ENCODE data around the gene CNNM4.

CNNM4 gene

GRCh38 chr2:96759548-96759947 lies 1.2 kb upstream of the CNNM4 start:
- no peak for DNase-seq

- no peak for DNase-seq
Observed at GRCh38 chr2:96760986-96761832, 507 bp downstream of the CNNM4 start.

DNA sequence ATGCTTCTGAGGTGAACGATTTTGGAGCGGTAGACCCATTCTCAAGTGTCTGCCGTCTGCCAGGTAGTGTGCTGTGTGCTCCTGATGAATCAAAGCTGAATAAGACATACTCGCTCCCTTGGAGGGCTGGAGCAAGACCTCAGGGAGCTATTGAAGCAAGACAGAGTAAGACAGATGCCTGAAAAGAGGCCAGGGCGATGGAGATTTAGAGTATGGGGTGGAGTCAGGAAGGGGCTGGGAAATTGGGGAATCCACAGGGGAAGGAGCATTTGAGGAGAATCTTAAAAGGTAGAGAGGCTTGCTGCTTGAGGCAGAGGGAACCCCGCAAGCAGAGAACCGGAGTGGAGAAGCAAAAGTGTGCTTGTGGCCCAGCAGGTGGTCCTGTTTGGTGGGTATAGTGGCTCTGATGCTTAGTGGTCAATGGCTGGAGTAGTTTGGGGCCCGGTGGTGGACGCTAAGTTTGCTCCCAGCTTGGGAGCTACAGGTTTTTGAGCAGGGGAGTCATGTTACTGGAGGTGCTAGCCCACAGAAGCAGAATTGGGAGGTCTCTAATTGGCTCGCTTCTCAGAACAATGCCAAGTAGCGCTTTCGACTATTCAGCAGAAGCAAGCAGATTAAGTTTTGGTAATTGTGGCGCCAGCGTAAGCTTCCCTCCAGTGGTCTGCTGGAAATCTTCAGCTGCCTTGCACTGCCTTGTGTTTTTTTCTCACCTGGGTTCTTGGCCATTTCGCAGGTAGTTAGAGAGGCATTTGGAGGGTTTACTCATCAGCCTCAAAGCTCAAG lies 2.0 kb downstream of the CNNM4 start:
- DNase-seq = no peak

GRCh38 chr2:96763511-96764252 lies 3.0 kb downstream of the CNNM4 start:
- peak in 1 of 2 donors; percentile 8 for DNase-seq

GRCh38 chr2:96764253-96764637 lies 3.5 kb downstream of the CNNM4 start:
- DNase-seq = no peak

GRCh38 chr2:96767135-96767871 lies 6.6 kb downstream of the CNNM4 start:
- no peak for DNase-seq

GRCh38 chr2:96768083-96768561 lies 7.4 kb downstream of the CNNM4 start:
- no peak for DNase-seq

- DNase-seq = no peak
Observed at GRCh38 chr2:96769814-96770213, 9.1 kb downstream of the CNNM4 start.

- no peak for DNase-seq
Observed at GRCh38 chr2:96770442-96771202, 9.9 kb downstream of the CNNM4 start.

DNA sequence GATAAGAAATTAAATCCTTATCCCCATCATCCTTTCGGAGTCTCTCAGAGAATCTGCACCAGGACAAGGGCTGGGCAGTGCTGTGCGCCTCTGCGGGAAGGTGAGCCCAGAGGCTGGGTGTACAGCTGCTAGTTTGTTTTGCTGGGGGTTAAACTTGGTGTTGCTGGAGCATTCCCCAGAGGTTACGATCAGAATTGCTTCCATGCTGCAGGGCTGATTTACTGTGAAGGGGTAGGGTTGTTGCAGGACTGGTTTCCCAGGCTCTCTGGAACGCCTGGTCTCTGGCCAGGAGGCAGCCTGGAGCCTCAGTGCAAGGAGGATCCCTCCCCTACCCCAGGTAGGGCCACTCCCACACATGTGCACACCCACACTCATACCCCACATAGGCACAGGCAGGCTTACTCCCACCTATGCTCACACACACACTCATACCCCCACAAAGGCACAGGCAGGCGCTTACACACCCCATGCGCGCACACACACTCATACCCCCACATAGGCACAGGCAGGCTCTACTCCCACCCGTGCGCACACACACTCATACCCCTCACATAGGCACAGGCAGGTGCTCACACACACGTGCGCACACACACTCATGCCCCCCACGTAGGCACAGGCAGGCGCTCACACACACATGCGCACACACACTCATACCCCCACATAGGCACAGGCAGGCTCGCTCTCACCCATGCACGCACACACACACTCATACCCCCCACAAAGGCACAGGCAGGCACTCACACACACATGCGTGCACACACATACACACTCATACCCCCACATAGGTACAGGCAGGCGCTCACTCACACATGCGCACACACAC lies 11.3 kb downstream of the CNNM4 start:
- no peak for DNase-seq

DNA sequence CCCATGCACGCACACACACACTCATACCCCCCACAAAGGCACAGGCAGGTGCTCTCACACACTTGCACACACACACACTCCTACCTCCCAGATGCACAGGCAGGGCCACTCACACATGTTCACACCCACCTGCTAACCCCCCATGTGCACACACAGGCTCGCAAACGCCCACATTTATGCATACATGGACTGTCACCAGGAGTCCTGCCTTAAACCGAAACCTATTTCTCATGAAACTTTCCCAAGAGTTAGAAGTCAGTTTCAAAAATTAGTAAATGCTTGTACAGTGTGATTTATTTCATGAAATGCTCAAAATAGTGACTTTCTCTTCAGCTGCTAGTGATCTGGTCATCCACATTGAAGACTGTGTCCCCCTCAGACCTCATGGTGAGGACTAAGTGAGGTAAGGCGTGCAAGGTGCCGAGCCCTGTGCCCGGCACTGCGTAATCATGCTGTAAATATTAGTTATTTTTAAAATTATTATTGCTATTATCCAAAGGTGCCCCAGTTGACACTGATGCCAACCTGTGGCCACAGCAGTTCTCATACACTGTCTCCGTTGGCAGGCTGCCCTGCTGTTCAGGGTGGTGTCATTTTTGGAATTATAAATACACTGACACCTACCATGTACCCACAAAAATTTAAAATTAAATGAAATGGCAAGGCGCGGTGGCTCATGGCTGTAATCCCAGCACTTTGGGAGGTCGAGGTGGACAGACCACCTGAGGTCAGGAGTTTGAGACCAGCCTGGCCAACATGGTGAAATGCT lies 12.4 kb downstream of the CNNM4 start:
- DNase-seq = peak; percentile 40 to 43

DNA sequence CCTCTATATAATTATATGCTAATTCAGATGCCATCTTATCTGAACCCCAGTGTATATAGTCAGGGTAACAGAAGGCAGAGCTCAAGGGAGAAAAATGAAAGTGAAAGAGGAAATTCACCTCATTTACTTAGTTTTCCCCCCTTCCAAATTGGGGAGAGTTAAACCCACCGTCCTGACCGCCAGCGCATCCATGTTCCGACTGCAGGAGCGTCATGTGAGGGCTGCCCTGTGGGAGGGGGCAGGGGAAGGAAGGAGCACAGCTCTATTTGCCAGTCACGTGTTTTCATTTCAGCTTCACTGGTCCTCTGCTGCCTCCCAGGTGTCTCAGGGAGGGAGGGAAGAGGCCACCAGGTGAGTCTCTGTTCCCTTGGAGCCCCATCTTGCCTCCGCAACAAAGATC lies 13.2 kb downstream of the CNNM4 start:
- DNase-seq = peak; percentile 40 to 59

DNA sequence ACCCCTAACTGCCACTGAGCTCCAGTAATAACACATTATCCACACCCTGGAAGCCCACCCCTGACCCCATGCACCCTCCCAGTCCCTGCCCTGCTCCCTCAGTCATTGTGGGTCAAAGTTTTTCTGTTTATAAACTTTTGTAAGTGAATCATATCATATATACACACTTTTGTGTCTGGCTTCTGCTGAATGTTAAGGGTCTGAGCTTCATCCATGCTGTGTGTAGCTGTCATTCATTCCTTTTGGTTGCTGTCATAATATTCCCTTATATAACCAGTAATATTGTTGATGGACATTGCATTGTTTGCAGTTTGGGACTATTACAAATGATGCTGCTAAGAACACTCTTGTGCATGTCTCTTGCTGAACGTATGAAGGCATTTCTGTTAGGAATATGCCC lies 14.5 kb downstream of the CNNM4 start:
- no peak for DNase-seq

DNA sequence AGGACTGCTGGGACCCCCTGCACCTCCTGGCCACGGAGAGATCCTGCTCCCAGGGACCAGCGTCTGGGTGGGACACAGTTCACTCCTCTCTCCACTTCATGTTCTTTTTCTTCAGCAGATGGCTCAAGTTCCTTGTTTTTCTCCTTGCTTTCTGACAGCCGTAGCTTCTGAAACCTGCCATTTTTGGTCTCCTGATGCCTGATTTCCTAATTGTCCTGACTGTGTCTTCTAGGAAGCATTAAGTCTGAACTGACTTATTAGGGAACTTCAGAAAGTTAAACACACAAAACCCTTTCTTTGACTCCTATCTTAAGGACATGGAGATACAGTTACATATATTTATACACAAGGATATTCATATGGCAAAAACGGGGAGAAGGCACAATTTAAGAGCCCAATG lies 22.7 kb downstream of the CNNM4 start:
- DNase-seq = no peak

DNA sequence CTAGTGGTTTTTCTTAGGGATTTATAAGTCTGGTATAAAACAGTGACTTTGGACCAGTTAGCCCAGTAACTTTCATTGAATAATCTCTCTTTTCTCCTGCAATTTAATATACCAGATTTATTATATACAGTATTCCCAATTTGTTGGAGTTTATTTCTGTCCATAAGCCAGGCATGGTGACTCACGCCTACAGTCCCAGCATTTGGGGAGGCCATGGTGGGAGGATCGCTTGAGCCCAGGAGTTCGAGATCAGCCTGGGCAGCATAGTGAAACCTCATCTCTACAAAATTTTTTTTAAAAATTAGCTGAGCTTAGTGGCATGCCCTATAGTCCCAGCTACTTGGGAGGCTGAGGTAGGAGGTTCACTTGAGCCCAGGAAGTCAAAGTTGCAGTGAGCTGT lies 26.7 kb downstream of the CNNM4 start:
- DNase-seq = no peak

DNA sequence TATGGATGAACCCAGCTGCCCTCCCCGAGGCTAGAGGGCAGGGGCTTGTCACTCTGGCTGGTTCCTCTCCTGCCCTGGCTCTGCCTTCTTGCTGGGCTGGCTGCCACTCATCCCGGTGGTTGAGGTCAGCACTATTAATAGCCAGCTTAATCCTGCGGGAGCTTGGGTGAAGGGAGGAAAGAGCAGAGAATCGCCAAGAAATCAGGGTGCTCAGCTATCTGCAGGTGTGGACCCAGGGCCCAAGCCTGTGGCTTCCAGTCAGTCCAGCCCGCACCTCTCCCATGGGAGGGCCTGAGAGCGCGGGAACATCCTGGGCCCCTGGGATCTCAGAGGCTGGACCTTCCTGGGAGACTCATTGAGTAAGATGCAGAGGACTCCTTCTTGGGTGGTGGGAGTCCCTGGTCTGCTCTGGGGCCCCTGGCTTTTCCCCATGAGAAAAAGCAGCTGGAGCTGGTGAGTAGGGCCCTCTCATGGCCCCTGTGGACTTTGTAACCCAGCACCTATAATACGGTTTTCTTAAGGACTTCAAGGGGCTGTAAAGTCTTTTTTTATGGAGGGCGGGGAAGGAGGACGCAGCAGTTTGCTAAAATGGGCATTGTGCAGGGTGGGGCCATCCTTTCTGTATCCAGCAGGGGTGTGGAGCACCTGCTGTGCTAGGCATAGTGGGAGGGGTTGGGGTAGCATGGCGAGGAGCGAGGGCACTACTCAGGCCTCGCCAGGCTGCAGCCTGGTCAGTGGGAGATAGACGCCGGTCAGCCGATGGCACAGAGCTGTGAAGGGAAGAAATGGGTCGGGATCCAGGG lies 27.9 kb downstream of the CNNM4 start:
- DNase-seq = no peak

- DNase-seq = no peak
Observed at GRCh38 chr2:96789245-96789617, 28.5 kb downstream of the CNNM4 start.

DNA sequence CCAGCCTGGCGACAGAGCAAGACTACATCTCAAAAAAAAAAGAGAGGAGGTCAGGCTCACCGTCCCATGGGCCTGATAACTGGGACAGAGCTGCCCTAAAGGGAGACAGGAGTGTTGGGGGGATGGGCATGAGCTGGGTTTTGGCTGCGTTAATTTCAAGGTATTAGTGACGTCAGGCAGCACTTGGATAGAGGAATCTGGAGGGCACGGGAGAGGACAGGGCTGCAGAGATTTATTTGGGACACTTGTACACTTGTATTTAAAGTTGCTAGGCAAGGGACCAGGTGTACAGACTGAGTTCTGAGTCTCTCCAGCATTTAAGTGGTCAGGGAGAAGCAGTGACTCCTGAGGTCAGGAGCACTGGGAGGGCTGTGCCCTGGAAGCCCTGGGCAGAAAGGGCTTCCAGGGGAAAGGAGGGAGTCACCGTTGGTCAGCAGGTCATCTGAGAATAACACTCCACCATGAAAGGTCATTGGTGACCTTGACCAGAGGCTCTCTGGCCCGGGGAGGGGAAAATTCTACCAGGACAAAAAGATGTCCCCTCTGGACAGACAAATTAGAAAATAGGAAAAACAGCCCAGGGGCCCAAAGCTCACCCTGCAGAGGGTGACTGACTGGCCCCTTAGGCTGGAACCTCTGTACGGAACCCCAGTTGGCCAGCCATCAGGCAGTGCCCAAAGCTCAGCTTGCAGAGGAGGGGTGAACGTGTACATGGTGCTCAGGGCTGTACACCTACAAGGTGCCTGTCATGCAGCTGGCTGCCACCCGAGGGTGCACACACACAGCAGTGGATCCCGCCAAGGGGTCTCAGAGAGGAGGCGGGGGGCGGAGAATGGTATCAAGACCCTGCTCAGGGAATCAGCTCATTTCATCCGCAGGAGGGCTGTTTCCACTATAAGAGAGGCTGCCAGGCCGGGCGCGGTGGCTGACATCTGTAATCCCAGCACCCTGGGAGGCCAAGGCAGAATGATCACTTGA lies 32.4 kb downstream of the CNNM4 start:
- no peak for DNase-seq
